Midbrain (tissue), 1 donor: ENCODE measurements around the gene OR8B4.
A peak's percentile ranks its signal among the peaks of the same experiment; 100 is the strongest.
"Not testable (repeated sequence)": the region's sequence is repeated elsewhere in the genome, so short reads cannot be mapped to it uniquely, and the experiment has no call there.

Experiments used
- DNase-seq: peaks from one replicate; lab custom pipeline; 2025; lab: John Stamatoyannopoulos, UW

The OR8B4 gene

DNA sequence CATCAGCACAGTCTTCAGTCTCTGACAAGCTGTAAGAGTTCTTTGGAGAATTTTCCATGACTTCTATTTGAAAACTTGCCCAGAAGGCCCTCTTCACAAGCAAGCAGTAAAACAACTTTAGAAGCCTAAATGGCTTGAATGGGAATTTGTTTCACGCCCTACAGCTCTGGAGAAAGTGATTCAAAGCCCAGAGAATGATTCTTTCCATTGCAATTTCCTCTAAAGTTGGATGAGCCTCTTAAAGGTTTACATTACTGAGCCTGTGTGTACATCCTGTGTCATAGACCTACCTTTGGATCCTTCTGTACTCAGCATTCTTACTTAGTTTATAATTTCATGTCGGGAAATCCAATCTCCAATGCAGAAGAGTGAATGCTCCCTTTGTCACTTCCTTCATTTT lies 19.1 kb downstream of the OR8B4 start:
- no peak for DNase-seq

DNA sequence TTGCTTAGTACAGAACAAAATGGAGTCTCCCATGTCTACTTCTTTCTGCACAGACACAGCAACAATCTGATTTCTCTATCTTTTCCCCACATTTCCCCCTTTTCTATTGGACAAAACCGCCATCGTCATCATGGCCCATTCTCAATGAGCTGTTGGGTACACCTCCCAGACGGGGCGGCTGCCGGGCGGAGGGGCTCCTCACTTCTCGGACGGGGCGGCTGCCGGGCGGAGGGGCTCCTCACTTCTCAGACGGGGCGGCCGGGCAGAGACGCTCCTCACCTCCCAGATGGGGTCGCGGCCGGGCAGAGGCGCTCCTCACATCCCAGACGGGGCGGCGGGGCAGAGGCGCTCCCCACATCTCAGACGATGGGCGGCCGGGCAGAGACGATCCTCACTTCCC lies 21.5 kb downstream of the OR8B4 start:
- DNase-seq = not testable (repeated sequence)

DNA sequence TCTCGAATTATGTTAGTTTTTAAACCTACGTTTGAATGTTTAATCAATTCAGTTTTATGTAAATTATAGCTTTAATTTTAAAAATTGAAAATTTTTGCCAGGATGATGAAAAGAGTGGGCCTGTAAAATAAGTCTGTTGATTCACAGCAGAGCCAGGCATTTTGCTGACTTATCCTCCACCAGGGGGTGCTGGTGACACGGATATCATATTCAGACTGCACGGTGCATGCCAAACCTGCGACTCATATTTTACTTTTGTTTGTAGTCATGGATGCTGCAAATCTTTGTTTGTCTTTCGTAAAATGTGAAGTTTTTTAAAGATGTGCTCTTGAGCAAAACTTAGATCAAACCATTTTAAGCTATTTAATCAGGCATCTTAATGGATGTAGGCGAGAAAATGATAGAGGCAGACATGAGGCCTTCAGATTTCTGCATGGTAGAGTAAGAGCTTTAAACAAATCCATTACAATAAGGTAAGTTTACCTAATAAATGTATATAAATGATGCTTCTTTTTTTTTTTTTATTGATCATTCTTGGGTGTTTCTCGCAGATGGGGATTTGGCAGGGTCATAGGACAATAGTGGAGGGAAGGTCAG lies 22.2 kb downstream of the OR8B4 start:
- DNase-seq = peak; percentile 19

DNA sequence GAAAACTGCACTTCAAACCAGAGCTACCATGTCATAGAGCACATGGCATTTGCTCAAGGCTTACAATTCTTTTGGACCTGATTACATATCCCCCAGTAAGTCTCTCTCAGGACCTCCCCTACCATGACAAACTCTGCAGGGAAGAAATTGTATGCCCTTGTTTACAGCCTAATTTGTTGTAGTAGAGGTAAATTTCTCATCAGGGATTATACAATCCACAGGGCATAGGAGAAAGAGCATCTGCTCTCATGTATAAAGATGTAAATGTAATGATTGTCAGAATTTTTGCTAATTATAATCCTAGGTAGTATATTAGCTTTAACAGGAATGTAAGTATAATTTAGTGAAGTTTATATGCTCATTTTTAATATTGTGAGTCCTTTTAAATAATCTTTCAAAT lies 25.7 kb downstream of the OR8B4 start, which contains the start of gene OR8B3:
OR8B3 (minus strand) TSS at position 101 of the 400 bp plus-strand sequence. CDS start 1,673 bp downstream, outside the sequence.
- no peak for DNase-seq

DNA sequence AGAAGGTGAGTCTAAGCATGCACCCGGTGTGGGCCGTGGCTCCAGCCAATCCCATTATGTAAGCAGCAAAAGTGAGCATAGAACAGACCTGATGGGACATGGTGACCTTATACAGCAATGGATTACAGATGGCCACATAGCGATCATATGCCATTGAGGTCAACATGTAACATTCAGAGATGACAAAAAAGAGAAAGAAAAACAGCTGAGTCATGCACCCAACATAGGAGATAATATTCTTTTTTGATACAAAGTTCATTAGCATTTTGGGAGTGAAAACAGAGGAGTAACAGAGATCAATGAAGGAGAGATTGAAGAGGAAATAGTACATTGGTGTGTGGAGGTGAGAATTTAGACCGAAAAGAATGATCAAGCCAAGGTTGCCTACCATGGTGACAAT lies 27.8 kb downstream of the OR8B4 start:
- not testable (repeated sequence) for DNase-seq

DNA sequence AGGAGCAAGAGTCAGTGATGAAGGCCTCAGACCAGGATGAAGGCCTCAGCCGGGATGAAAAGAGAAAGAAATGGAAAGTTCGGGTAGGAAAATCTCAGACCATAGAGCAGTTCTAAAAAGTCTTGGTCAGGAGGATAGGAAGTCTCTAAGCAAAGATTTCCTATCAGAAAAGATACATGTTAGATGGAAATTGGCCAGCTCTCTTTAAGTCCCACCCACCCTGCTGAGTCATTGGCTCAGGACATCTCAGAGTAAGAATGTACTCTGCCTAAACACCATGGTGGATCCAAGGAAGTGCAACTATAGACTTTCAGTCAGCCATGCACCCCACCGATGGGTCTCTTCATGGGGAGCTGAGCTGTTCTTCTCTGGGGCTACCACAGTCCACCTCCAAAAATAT lies 30.3 kb downstream of the OR8B4 start:
- DNase-seq = no peak

DNA sequence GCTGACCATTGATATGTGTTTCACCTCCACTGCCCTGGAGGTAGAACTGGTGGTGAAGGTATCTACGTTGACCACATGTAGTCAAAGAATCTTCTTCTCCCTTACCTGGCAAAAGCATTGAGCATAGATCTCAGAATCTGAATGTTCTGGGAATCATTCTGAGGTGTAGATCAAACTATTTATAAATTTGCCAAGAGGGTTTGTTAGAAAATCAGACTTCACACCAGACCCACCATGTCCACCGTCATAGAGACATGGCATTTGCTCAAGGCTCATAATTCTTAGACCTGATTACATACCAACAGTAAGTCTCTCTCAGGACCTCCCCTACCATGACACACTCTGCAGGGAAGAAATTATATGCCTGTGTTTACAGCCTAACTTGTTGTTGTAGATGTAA lies 40.3 kb downstream of the OR8B4 start, which contains the start of gene OR8B2:
OR8B2 (minus strand) TSS at position 101 of the 400 bp plus-strand sequence. CDS start 1,156 bp downstream, outside the sequence.
- no peak for DNase-seq

DNA sequence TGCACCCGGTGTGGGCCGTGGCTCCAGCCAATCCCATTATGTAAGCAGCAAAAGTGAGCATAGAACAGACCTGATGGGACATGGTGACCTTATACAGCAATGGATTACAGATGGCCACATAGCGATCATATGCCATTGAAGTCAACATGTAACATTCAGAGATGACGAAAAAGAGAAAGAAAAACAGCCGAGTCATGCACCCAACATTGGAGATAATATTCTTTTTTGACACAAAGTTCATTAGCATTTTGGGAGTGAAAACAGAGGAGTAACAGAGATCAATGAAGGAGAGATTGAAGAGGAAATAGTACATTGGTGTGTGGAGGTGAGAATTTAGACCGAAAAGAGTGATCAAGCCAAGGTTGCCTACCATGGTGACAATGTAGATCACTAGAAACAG lies 41.8 kb downstream of the OR8B4 start:
- not testable (repeated sequence) for DNase-seq

DNA sequence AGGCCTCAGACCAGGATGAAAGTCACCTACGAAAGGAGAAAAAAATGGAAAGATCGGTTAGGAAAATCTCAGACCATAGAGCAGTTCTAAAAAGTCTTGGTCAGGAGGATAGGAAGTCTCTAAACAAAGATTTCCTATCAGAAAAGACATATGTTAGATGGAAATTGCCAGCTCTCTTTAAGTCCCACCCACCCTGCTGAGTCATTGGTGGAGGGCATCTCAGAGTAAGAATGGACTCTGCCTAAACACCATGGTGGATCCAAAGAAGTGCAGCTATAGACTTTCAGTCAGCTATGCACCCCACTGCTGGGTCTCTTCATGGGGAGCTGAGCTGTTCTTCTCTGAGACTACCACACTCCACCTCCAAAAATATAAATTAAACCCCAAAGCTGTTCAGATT lies 44.1 kb downstream of the OR8B4 start:
- no peak for DNase-seq

DNA sequence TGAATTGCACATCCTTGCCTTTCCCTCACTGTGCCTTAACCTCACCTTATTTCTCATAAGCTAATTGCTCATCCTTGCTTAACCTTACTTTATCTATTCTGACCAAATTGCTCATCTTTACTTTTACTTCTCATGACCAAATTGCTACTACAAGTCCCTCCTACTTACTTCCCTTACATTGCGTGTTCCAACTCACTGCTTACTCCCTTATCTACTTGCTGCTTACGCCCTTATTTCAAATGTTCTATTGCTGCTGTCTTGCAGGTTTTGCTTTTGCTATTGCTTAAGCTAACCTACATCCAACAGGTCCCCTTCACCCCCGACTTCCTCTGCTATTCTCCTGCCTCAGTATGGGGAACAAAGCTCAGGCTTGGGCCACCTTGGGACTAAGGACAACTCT lies 48.4 kb downstream of the OR8B4 start:
- DNase-seq = no peak
